ACC112 (cell line): ENCODE measurements around the gene ABHD2.

Experiments
- H2AFZ ChIP-seq: fragments of 200-600 bp; sonication (generic); one replicate; pipeline ENCODE4 v1.6.0; 2017; ENCODE audit warnings: antibody characterized with exemption, low read length; ENCODE audit not compliant: unreplicated experiment
- H3K27ac ChIP-seq: fragments of 200-600 bp; sonication (generic); 2 replicates; pipeline ENCODE4 v1.5.1; 2014; ENCODE audit warnings: low read depth, mild to moderate bottlenecking, antibody characterized with exemption, low read length, moderate library complexity
- H3K27me3 ChIP-seq: fragments of 200-600 bp; sonication (generic); 2 replicates; pipeline ENCODE4 v1.6.1; 2014; ENCODE audit warnings: mild to moderate bottlenecking, antibody characterized with exemption, low read length, moderate library complexity, mixed read lengths; ENCODE audit not compliant: insufficient read depth
- H3K36me3 ChIP-seq: fragments of 200-600 bp; sonication (generic); 2 replicates; pipeline ENCODE4 v1.6.1; 2016; ENCODE audit warnings: mild to moderate bottlenecking, antibody characterized with exemption, low read length, moderate library complexity, mixed read lengths; ENCODE audit not compliant: insufficient read depth
- H3K4me1 ChIP-seq: fragments of 200-600 bp; sonication (generic); one replicate; pipeline ENCODE4 v1.6.1; 2016; ENCODE audit warnings: low read length, mixed read lengths; ENCODE audit not compliant: insufficient read depth, unreplicated experiment, control insufficient read depth
- H3K4me3 ChIP-seq: fragments of 200-600 bp; sonication (generic); 2 replicates; pipeline ENCODE4 v1.5.1; 2014; ENCODE audit warnings: mild to moderate bottlenecking, low read depth, low read length
- H3K79me2 ChIP-seq: fragments of 200-600 bp; sonication (generic); one replicate; pipeline ENCODE4 v1.6.0; 2016; ENCODE audit warnings: low read length; ENCODE audit not compliant: control insufficient read depth, unreplicated experiment, insufficient read depth

ABHD2 gene

GRCh38 chr15:89167267-89168176 is 79.3 kb downstream of the ABHD2 start:
- peaks cover 35% of the 10 kb centered on the region for H3K4me1 ChIP-seq
- H3K27me3 ChIP-seq = no peaks in the 10 kb centered on the region
- no peak overlapping the region for H2AFZ ChIP-seq
- no peaks in the 10 kb centered on the region for H3K36me3 ChIP-seq
- peak overlapping the region; percentile 39; the same call in 1 of the 2 replicates for H3K4me3 ChIP-seq
- peak overlapping the region; percentile 84 for H3K27ac ChIP-seq
- H3K79me2 ChIP-seq = no peaks in the 10 kb centered on the region

GRCh38 chr15:89168316-89168833 is 80.1 kb downstream of the ABHD2 start:
- Histone ChIP-seq H3K27me3 (no peaks in the 10 kb centered on the region), H3K27ac (peak overlapping the region; percentile 84), H3K4me1 (peaks cover 35% of the 10 kb centered on the region), H3K4me3 (no peak overlapping the region), H3K36me3 (no peaks in the 10 kb centered on the region), H3K79me2 (no peaks in the 10 kb centered on the region), H2AFZ (no peak overlapping the region)

- H3K79me2 ChIP-seq = no peaks in the 10 kb centered on the region
- no peaks in the 10 kb centered on the region for H3K27me3 ChIP-seq
- H3K4me3 ChIP-seq = no peak overlapping the region
- H3K27ac ChIP-seq = no peak overlapping the region
- H2AFZ ChIP-seq = no peak overlapping the region
- H3K36me3 ChIP-seq = no peaks in the 10 kb centered on the region
- H3K4me1 ChIP-seq = peaks cover 41% of the 10 kb centered on the region
Measured at GRCh38 chr15:89170364-89170763, 82.1 kb downstream of the ABHD2 start.

- Histone ChIP-seq H3K36me3 (no peaks in the 10 kb centered on the region), H3K27ac (no peak overlapping the region), H3K4me1 (peaks cover 31% of the 10 kb centered on the region), H3K79me2 (no peaks in the 10 kb centered on the region), H2AFZ (no peak overlapping the region), H3K4me3 (no peak overlapping the region), H3K27me3 (no peaks in the 10 kb centered on the region)
Measured at GRCh38 chr15:89171136-89172072, 83.1 kb downstream of the ABHD2 start.

- Histone ChIP-seq H3K27me3 (no peaks in the 10 kb centered on the region), H3K4me3 (no peak overlapping the region), H3K27ac (no peak overlapping the region), H3K79me2 (no peaks in the 10 kb centered on the region), H2AFZ (no peak overlapping the region), H3K36me3 (no peaks in the 10 kb centered on the region), H3K4me1 (peaks cover 15% of the 10 kb centered on the region)
Measured at GRCh38 chr15:89172921-89173320, 84.7 kb downstream of the ABHD2 start.

GRCh38 chr15:89174476-89174875 is 86.2 kb downstream of the ABHD2 start:
- H3K4me1 ChIP-seq = peaks cover 8% of the 10 kb centered on the region
- H3K4me3 ChIP-seq = no peak overlapping the region
- H2AFZ ChIP-seq = no peak overlapping the region
- no peaks in the 10 kb centered on the region for H3K27me3 ChIP-seq
- H3K27ac ChIP-seq = no peak overlapping the region
- no peaks in the 10 kb centered on the region for H3K79me2 ChIP-seq
- H3K36me3 ChIP-seq = no peaks in the 10 kb centered on the region

GRCh38 chr15:89175617-89176191 is 87.4 kb downstream of the ABHD2 start:
- Histone ChIP-seq H3K4me3 (no peak overlapping the region), H3K79me2 (no peaks in the 10 kb centered on the region), H3K4me1 (peaks cover 15% of the 10 kb centered on the region), H3K27me3 (no peaks in the 10 kb centered on the region), H2AFZ (no peak overlapping the region), H3K27ac (no peak overlapping the region), H3K36me3 (no peaks in the 10 kb centered on the region)

GRCh38 chr15:89177116-89177515 is 88.9 kb downstream of the ABHD2 start:
- Histone ChIP-seq H3K4me3 (no peak overlapping the region), H3K79me2 (no peaks in the 10 kb centered on the region), H3K4me1 (peaks cover 15% of the 10 kb centered on the region), H2AFZ (no peak overlapping the region), H3K27me3 (no peaks in the 10 kb centered on the region), H3K36me3 (no peaks in the 10 kb centered on the region), H3K27ac (no peak overlapping the region)

- no peak overlapping the region for H3K4me3 ChIP-seq
- H3K36me3 ChIP-seq = no peaks in the 10 kb centered on the region
- peaks cover 15% of the 10 kb centered on the region for H3K4me1 ChIP-seq
- no peaks in the 10 kb centered on the region for H3K79me2 ChIP-seq
- no peak overlapping the region for H3K27ac ChIP-seq
- no peaks in the 10 kb centered on the region for H3K27me3 ChIP-seq
- no peak overlapping the region for H2AFZ ChIP-seq
Measured at GRCh38 chr15:89177633-89178306, 89.5 kb downstream of the ABHD2 start.
